IPS-20b (cell line): ENCODE results near the gene FXYD2.

Experiments used
- H3K27ac ChIP-seq: one replicate; pipeline ENCODE4 v1.5.1; 2013; ENCODE audit warnings: low read length
- H3K27me3 ChIP-seq: 2 replicates; pipeline ENCODE4 v1.6.1; 2013; ENCODE audit warnings: mild to moderate bottlenecking, low read length, inconsistent platforms; ENCODE audit not compliant: insufficient read depth
- H3K36me3 ChIP-seq: 2 replicates; pipeline ENCODE4 v1.6.1; 2013; ENCODE audit warnings: low read depth, mild to moderate bottlenecking, inconsistent platforms, low read length, moderate library complexity; ENCODE audit not compliant: insufficient read depth
- H3K4me1 ChIP-seq: 2 replicates; pipeline ENCODE4 v1.6.1; 2013; ENCODE audit warnings: mild to moderate bottlenecking, control low read depth, inconsistent platforms, low read length, moderate library complexity; ENCODE audit not compliant: insufficient read depth
- H3K4me3 ChIP-seq: 2 replicates; pipeline ENCODE4 v1.5.1; 2013; ENCODE audit warnings: mild to moderate bottlenecking, low read length, inconsistent platforms
- H3K9ac ChIP-seq: 2 replicates; pipeline ENCODE4 v1.6.1; 2013; ENCODE audit warnings: low read depth, mild to moderate bottlenecking, inconsistent platforms, low read length, moderate library complexity
- H3K9me3 ChIP-seq: 2 replicates; pipeline ENCODE4 v1.6.1; 2013; ENCODE audit warnings: mild to moderate bottlenecking, low read depth, low read length, inconsistent platforms; ENCODE audit not compliant: insufficient read depth

Gene FXYD2

GRCh38 chr11:117796872-117797529, 27.5 kb downstream of the FXYD2 start, which contains the start of gene DSCAML1:
TSS of gene DSCAML1 (minus strand) at chr11:117797216. CDS start at chr11:117797079, 137 bp downstream.
- Histone ChIP-seq H3K9ac (no peak within 1 kb of the TSS), H3K4me1 (peaks cover 9% of the 10 kb centered on the region; the same call in 1 of the 2 replicates), H3K9me3 (no peaks in the 10 kb centered on the region), H3K27ac (no peak within 1 kb of the TSS), H3K27me3 (peaks cover 90% of the 10 kb centered on the region), H3K4me3 (peak within 1 kb of the TSS; percentile 67), H3K36me3 (no peaks in the 10 kb centered on the region)

- Histone ChIP-seq H3K9me3 (no peaks in the 10 kb centered on the region), H3K27ac (no peak overlapping the region), H3K4me3 (peak overlapping the region; percentile 67; the same call in 1 of the 2 replicates), H3K4me1 (peaks cover 9% of the 10 kb centered on the region; the same call in 1 of the 2 replicates), H3K36me3 (no peaks in the 10 kb centered on the region), H3K27me3 (peaks cover 90% of the 10 kb centered on the region), H3K9ac (no peak overlapping the region)
Measured at GRCh38 chr11:117796456-117796871, 28.1 kb downstream of the FXYD2 start.

GRCh38 chr11:117795638-117796455, 28.7 kb downstream of the FXYD2 start:
- Histone ChIP-seq H3K36me3 (no peaks in the 10 kb centered on the region), H3K9ac (no peak overlapping the region), H3K4me1 (peaks cover 9% of the 10 kb centered on the region; the same call in 1 of the 2 replicates), H3K27me3 (peaks cover 87% of the 10 kb centered on the region), H3K9me3 (no peaks in the 10 kb centered on the region), H3K27ac (no peak overlapping the region), H3K4me3 (peak overlapping the region; percentile 67)

- no peak overlapping the region for H3K9ac ChIP-seq
- H3K27me3 ChIP-seq, result peaks cover 80% of the 10 kb centered on the region
- H3K9me3 ChIP-seq, result no peaks in the 10 kb centered on the region
- H3K4me3 ChIP-seq, result peak overlapping the region; percentile 67
- peaks cover 9% of the 10 kb centered on the region; the same call in 1 of the 2 replicates for H3K4me1 ChIP-seq
- no peaks in the 10 kb centered on the region for H3K36me3 ChIP-seq
- no peak overlapping the region for H3K27ac ChIP-seq
Measured at GRCh38 chr11:117794772-117795629, 29.5 kb downstream of the FXYD2 start.

GRCh38 chr11:117794135-117794534, 30.4 kb downstream of the FXYD2 start:
- H3K27ac ChIP-seq, result no peak overlapping the region
- no peak overlapping the region for H3K9ac ChIP-seq
- no peaks in the 10 kb centered on the region for H3K9me3 ChIP-seq
- no peak overlapping the region for H3K4me3 ChIP-seq
- H3K4me1 ChIP-seq, result peaks cover 7% of the 10 kb centered on the region; the same call in 1 of the 2 replicates
- H3K36me3 ChIP-seq, result no peaks in the 10 kb centered on the region
- H3K27me3 ChIP-seq, result peaks cover 71% of the 10 kb centered on the region

DNA sequence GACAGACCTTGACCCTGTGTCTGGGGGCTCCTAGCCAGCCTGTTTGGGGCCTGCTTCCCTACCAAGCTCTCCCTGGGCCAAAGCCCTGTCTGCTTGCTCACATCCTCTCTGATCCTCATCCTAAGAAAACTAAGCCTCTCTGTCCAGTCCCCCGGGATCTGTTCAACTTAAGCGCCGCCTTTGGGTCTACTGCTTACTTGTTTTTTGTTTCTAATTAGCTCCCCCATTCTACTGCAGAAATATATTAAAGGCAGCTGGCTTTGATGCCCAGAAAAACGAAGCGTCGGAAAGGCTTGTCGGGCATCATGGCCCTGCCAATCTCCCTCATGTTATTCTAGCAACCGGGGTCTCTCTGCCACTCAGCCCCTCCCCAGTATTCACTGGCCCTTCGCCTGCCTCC, 31.0 kb downstream of the FXYD2 start:
- Histone ChIP-seq H3K4me1 (peaks cover 7% of the 10 kb centered on the region; the same call in 1 of the 2 replicates), H3K27ac (no peak overlapping the region), H3K9ac (no peak overlapping the region), H3K9me3 (no peaks in the 10 kb centered on the region), H3K36me3 (no peaks in the 10 kb centered on the region), H3K27me3 (peaks cover 66% of the 10 kb centered on the region), H3K4me3 (no peak overlapping the region)

GRCh38 chr11:117792992-117793391, 31.6 kb downstream of the FXYD2 start:
- Histone ChIP-seq H3K9me3 (no peaks in the 10 kb centered on the region), H3K27me3 (peaks cover 60% of the 10 kb centered on the region), H3K9ac (no peak overlapping the region), H3K4me1 (peaks cover 7% of the 10 kb centered on the region; the same call in 1 of the 2 replicates), H3K36me3 (no peaks in the 10 kb centered on the region), H3K4me3 (no peak overlapping the region), H3K27ac (no peak overlapping the region)

DNA sequence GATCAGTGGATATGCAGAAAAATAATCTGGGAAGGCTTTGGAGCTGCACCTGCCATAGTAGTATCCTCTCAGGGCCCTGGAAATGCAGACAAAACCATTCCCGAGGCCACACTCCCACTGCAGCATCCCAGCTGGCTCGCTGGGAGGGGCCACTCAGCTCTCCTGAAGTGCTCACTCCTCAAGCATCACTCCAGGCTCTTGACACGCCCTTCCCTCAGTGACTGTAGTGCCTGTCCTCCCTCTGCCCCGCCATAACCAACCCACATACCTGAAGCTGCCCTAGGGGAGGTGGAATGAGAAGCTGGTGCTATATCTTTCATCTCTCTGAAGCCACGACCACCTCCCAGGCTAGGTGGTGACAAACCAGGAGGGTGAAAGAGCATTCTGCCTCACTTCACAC, 32.3 kb downstream of the FXYD2 start:
- Histone ChIP-seq H3K9ac (no peak overlapping the region), H3K27ac (no peak overlapping the region), H3K9me3 (no peaks in the 10 kb centered on the region), H3K4me3 (no peak overlapping the region), H3K27me3 (peaks cover 52% of the 10 kb centered on the region), H3K36me3 (no peaks in the 10 kb centered on the region), H3K4me1 (peaks cover 7% of the 10 kb centered on the region; the same call in 1 of the 2 replicates)

GRCh38 chr11:117790279-117790678, 34.3 kb downstream of the FXYD2 start:
- Histone ChIP-seq H3K9ac (no peak overlapping the region), H3K36me3 (no peaks in the 10 kb centered on the region), H3K9me3 (no peaks in the 10 kb centered on the region), H3K27ac (no peak overlapping the region), H3K27me3 (peaks cover 41% of the 10 kb centered on the region), H3K4me1 (peaks cover 2% of the 10 kb centered on the region; the same call in 1 of the 2 replicates), H3K4me3 (no peak overlapping the region)

DNA sequence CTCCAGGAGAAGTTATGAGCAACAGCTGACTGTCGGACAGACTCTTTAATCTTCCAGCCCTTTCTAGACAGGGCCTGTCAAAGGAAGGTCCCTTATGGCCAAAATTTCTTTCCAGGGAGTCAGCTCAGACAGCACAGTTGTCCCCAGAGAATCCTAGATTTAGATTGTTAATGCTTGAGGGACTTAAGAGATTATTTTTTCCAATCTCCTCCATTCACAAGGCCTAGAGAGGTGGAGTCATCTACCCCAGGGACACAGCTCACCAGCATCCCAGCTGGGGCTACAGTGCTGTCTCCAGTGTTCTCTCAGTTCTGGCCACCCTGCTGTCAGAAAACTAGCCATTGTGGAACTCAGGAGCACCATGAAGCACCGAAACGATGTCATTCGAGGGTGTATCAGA, 35.3 kb downstream of the FXYD2 start:
- Histone ChIP-seq H3K4me3 (no peak overlapping the region), H3K36me3 (no peaks in the 10 kb centered on the region), H3K27ac (no peak overlapping the region), H3K27me3 (peaks cover 38% of the 10 kb centered on the region), H3K9ac (no peak overlapping the region), H3K4me1 (no peaks in the 10 kb centered on the region), H3K9me3 (no peaks in the 10 kb centered on the region)
